ENCODE results near the gene NFATC1.
"Not testable (repeated sequence)": the region's sequence is repeated elsewhere in the genome, so short reads cannot be mapped to it uniquely, and the experiment has no call there.

NFATC1 gene

DNA sequence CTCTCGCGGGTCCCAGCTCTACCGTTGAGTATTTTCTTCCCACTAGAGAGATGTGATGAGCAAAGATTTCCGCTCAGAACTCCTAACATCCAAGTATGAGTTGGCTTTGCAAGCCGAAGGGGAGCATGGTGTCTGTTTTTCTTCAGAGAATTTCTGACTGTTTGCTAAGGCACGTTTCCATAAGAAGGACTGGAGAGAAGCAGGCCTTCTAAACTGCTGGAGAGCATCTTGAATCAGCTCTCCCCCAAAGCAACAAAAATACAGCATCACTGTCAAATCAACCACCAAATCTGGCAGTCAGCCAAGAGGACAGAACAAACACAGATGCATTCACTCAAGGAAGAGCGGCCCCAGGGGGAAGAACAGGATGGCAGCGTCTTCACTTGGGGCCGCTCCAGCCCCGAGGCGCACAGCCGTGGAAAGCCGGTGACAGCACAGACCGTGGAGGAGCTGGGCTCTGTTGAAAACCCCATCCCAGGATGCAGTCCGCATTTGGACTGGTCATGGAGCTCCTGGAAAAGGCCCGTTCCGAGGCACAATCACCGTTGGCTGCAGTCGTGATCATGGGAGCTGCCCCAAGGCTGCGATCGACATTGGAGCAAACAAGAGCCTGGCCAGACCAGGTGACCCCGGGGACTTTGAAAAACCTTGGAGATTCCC, 101.4 kb downstream of the NFATC1 start:
- TF ChIP-seq, protein P1, sequence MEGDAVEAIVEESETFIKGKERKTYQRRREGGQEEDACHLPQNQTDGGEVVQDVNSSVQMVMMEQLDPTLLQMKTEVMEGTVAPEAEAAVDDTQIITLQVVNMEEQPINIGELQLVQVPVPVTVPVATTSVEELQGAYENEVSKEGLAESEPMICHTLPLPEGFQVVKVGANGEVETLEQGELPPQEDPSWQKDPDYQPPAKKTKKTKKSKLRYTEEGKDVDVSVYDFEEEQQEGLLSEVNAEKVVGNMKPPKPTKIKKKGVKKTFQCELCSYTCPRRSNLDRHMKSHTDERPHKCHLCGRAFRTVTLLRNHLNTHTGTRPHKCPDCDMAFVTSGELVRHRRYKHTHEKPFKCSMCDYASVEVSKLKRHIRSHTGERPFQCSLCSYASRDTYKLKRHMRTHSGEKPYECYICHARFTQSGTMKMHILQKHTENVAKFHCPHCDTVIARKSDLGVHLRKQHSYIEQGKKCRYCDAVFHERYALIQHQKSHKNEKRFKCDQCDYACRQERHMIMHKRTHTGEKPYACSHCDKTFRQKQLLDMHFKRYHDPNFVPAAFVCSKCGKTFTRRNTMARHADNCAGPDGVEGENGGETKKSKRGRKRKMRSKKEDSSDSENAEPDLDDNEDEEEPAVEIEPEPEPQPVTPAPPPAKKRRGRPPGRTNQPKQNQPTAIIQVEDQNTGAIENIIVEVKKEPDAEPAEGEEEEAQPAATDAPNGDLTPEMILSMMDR (IDR thresholded peaks at IDR 0.05; ENCODE audit: low read depth, low read length): no peak

DNA sequence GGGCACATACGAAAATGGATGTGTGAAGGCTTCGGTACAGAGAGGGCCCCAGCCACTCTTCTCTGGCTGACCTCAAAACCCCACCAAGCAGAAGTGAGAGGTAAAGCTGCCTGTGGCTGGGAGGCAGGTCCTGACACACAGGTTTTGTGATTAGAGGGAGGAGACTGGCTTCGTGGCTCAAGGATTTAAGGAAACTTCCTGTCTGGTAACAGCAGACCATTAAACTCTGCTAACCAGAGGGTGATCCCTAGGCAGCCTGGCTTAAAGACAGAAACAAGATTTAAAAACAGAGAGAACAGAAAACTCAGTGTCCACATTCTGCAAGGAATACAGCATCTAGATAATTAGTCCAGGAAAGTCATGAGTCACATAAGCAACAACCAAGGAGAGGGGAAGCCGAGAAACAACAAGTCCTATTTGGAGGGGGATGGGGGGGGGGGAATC, 101.9 kb downstream of the NFATC1 start:
- H3K4me3 ChIP-seq (ENCODE audit: low read depth, low read length): no peak overlapping the region
- TF ChIP-seq, protein P1 (IDR thresholded peaks at IDR 0.05; ENCODE audit: low read depth, low read length): no peak

More for the DNA sequence above, 101.4 kb downstream of the NFATC1 start:
- no peak overlapping the region for H3K4me3 ChIP-seq (ENCODE audit: low read depth, low read length)

DNA sequence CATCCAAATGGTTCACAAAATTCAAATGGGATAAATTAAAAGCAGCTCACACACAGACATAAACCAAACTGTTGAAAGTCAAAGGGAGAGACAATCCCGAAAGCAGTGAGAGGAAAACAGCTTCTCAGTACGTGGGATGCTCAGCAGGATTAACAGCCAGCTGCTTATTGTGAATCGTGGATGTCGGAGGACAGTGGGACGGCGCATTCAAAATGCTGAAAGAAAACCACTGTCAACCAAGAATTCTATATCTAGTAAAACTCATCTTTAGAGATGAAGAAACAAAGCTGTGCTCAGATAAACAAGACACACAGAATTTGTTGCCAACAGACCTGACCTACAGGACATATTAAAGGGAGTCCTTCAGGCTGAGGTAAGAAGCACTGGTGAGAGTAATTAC, 102.9 kb downstream of the NFATC1 start:
- no peak overlapping the region for H3K4me3 ChIP-seq (ENCODE audit: low read depth, low read length)
- TF ChIP-seq, protein P1 (IDR thresholded peaks at IDR 0.05; ENCODE audit: low read depth, low read length): no peak

DNA sequence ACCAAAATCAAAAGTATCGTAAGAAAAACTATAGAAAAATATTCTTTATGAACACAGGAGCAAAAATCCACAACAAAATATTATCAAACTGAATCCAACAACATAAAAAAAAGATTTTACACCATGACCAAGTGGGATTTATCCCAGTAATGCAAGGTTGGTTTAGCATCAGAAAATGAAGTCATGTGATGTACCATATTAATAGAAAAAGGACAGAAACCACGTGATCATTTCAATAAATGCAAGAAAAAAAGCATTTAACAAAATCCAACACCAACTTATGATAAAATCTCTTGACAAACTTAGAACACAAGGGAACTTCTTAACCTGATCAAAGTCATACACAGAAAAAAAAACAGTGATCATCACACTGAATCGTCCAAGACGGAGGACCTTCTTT, 105.3 kb downstream of the NFATC1 start:
- TF ChIP-seq, protein P1 (IDR thresholded peaks at IDR 0.05; ENCODE audit: low read depth, low read length): no peak
- no peak overlapping the region for H3K4me3 ChIP-seq (ENCODE audit: low read depth, low read length)

DNA sequence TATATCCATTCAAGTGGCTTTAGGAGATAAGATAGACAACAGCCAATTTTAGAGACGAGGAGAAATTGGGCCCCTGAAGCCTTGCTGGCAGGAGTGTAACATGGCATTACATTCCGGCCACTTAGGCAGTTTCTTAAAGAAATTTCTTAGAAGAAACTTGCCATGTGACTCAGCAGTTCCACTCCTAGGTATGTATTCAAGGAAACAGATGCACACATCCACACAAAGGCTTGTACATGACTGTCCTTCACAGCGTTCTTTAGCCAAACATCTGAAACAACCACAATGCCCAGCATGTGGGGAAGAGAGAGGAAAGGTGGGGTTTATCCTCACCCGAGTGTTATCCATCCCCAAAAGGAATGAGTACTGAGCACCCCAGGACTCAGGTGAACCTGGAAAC, 107.1 kb downstream of the NFATC1 start:
- H3K4me3 ChIP-seq (ENCODE audit: low read depth, low read length): no peak overlapping the region
- TF ChIP-seq, protein P1 (IDR thresholded peaks at IDR 0.05; ENCODE audit: low read depth, low read length): no peak

DNA sequence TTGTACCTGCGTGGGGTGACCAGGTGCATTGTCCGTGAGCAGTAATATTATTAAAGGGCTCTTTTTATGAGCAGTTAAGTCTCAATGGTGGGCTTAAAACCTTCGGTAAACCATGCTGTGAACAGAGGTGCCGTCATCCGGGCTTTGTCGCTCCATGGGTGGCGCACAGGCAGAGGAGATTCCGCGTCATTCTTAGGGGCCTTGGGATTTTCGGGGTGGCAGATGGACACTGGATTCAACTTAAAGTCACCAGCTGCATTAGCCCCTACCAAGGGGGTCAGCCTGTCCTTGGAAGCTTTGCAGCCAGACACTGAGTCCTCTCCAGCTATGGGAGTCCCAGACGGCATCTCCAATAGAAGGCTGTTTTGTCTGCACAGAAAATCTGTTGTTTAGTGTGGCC, 107.7 kb downstream of the NFATC1 start:
- no peak overlapping the region for H3K4me3 ChIP-seq (ENCODE audit: low read depth, low read length)
- TF ChIP-seq, protein P1 (IDR thresholded peaks at IDR 0.05; ENCODE audit: low read depth, low read length): no peak

DNA sequence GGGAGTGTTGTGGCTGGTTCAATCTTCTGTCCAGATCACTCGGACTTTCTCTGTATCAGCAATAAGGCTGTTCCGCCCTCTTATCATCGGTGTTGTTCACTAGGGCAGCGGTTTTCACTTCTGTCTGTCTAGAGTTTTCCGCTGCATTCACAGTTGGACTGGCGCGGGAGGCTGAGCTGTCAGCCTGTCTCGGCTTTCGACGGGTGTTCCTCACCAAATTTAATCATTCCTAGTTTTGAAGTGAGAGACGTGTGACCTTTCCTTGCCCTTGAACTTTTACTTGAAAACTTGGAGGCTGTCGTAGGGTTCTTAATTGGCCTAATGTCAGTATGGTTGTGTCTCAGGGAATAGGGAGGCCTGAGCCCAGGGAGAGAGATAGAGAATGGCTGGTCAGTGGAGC, 108.3 kb downstream of the NFATC1 start:
- no peak overlapping the region for H3K4me3 ChIP-seq (ENCODE audit: low read depth, low read length)

DNA sequence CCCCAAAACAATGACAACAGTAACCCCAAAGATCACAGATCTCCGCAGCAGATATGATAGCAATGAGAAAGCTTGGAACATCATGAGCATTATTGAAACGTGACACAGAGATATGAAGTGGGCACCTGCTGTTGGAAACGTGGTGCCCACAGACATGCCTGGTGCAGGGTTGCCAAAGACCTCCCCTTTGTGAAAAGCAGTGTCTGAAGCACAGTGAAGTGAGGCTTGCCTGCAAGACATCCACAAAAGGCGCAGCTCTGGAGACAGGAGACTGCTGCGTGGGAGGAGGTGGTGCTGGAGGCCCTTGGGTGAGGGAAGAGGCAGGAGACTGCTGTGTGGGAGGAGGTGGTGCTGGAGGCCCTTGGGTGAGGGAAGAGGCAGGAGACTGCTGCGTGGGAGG, 108.8 kb downstream of the NFATC1 start:
- H3K4me3 ChIP-seq (ENCODE audit: low read depth, low read length): not testable (repeated sequence)

More for the DNA sequence above, 108.3 kb downstream of the NFATC1 start:
- TF ChIP-seq, protein P1 (IDR thresholded peaks at IDR 0.05; ENCODE audit: low read depth, low read length): no peak

DNA sequence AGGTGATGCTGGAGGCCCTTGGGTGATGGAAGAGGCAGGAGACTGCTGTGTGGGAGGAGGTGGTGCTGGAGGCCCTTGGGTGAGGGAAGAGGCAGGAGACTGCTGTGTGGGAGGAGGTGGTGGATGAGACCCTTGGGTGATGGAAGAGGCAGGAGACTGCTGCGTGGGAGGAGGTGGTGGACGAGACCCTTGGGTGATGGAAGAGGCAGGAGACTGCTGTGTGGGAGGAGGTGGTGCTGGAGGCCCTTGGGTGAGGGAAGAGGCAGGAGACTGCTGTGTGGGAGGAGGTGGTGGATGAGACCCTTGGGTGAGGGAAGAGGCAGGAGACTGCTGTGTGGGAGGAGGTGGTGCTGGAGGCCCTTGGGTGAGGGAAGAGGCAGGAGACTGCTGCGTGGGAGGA, 109.7 kb downstream of the NFATC1 start:
- H3K4me3 ChIP-seq (ENCODE audit: low read depth, low read length): not testable (repeated sequence)
